Cardiac fibroblast (primary cell): ENCODE measurements around the gene TSPOAP1.

Experiments used
- DNase-seq, 2 donors: peaks; one replicate each; pipeline versions ENCODE4 v3.0.0 to v3.0.0-alpha.2; 2010; ENCODE audit warnings: low read depth in 2 of 2
- H3K4me3 ChIP-seq, 2 donors: replicated peaks in 1 of 2; 1 replicate in 1 of 2; 2 replicates in 1 of 2; pipeline ENCODE4 v1.5.1; 2011; ENCODE audit warnings: low read depth in 2 of 2, low read length in 2 of 2, mild to moderate bottlenecking in 2 of 2, moderate library complexity in 1 of 2
- TF ChIP-seq, protein P1 (sequence below): IDR thresholded peaks from one replicate; pipeline ENCODE4 v1.5.1; 2011; ENCODE audit warnings: low read depth, mild to moderate bottlenecking, low read length, inconsistent platforms

Gene TSPOAP1

GRCh38 chr17:58319173-58320162 is 9.1 kb downstream of the TSPOAP1 start:
- no peak for DNase-seq
- TF ChIP-seq, protein P1, sequence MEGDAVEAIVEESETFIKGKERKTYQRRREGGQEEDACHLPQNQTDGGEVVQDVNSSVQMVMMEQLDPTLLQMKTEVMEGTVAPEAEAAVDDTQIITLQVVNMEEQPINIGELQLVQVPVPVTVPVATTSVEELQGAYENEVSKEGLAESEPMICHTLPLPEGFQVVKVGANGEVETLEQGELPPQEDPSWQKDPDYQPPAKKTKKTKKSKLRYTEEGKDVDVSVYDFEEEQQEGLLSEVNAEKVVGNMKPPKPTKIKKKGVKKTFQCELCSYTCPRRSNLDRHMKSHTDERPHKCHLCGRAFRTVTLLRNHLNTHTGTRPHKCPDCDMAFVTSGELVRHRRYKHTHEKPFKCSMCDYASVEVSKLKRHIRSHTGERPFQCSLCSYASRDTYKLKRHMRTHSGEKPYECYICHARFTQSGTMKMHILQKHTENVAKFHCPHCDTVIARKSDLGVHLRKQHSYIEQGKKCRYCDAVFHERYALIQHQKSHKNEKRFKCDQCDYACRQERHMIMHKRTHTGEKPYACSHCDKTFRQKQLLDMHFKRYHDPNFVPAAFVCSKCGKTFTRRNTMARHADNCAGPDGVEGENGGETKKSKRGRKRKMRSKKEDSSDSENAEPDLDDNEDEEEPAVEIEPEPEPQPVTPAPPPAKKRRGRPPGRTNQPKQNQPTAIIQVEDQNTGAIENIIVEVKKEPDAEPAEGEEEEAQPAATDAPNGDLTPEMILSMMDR = no peak

GRCh38 chr17:58318627-58319172 is 9.9 kb downstream of the TSPOAP1 start:
- H3K4me3 ChIP-seq = no peak overlapping the region
- TF ChIP-seq, protein P1 = no peak
- no peak for DNase-seq

More at GRCh38 chr17:58319173-58320162, 9.1 kb downstream of the TSPOAP1 start:
- no peak overlapping the region for H3K4me3 ChIP-seq

GRCh38 chr17:58318065-58318481 is 10.5 kb downstream of the TSPOAP1 start:
- TF ChIP-seq, protein P1 = no peak
- no peak overlapping the region for H3K4me3 ChIP-seq
- DNase-seq = no peak

DNA sequence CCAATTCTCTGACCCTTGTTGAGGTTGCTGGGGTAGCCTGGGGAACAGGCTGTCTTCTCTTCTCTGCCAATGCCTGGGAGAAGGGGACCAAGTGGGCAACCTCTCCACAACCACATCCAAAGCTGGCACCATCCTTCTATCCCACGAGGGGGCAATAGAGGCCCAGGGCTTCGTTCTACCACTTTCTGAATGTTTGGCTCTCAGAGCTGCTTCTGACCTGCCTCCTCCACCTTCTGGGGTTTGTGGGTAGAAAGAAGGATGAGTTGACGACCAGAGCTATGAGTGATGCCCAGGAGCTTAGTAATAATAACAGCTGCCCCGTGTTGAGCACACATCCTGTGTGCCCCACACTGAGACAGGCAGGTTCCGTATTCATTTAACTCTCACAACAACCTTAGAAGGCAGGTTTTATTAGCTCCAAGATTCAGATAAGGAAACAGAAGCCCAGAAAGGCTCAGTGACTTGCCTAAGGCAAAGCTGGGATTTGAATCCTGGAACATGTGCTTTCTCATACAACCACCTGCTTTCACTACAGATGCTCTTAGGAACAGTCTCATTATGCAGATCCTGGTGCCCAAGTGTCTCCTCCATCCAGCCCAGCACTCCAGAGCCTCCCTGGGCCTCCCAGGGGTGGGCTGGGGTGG is 11.1 kb downstream of the TSPOAP1 start:
- DNase-seq = peak; percentile 62 to 63
- H3K4me3 ChIP-seq = no peak overlapping the region
- TF ChIP-seq, protein P1 = peak; percentile 87

GRCh38 chr17:58316260-58316960 is 12.2 kb downstream of the TSPOAP1 start:
- H3K4me3 ChIP-seq = no peak overlapping the region
- DNase-seq = no peak
- TF ChIP-seq, protein P1 = no peak

DNA sequence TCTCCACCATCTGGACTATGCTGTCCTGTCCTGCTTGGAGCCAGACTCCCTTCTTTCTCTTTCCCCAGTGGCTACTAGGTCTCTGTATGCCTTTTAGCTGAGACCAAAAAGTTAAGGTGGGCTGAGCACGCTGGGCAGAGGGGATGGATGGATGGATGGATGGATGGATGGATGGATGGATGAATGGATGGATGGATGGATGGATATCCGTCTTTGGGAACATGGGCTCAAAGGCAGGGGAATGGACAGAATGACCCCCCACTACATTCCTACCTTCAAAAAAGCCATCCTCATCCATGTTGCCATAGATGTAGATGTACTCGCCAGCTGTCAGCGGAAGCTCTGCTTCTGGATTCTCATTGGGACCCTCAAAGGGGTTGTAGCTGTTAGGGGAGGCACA is 12.8 kb downstream of the TSPOAP1 start:
- TF ChIP-seq, protein P1 = no peak
- no peak overlapping the region for H3K4me3 ChIP-seq
- DNase-seq = no peak
